Sciatic nerve (tissue), 2 donors: Measurements from ENCODE around the gene CTNNA2. TPM values are rescaled to one million over a fixed set of nuclear protein-coding genes. Genes with fewer than 3 reads are reported as not detected.

ENCODE experiments used
- ATAC-seq: fragments of 200-7000 bp; cut with Tn5 transposase; one replicate; pipeline ENCODE4 v1.9.1; 2020; ENCODE audit warnings: mild to moderate bottlenecking, moderate library complexity
- DNase-seq: peaks from one replicate; pipeline ENCODE4 v3.0.0-alpha.2; 2020; ENCODE audit warnings: low spot score
- intact Hi-C: fragments of 100-400 bp; cut with DNase I; formaldehyde crosslinking; loops from one replicate; pipeline ENCODE4 v1.14.2; 2022
- total RNA-seq: library from RNA; stranded (reverse); fragmentation: NEBNext Ultra II Directional; extraction: Animal tissue kit (Norgen Biotek cat#: 25700); gene quantifications from one replicate; pipeline ENCODE4 v1.2.1, GENCODE V29; 2021
- donor health status: DM: no; HTN: no; CAD: no.
- donor health status: DM: no; HTN: no; CAD: no.

Gene CTNNA2
- total RNA-seq, 1 donor from 2014 or later = 5.4 TPM

DNA sequence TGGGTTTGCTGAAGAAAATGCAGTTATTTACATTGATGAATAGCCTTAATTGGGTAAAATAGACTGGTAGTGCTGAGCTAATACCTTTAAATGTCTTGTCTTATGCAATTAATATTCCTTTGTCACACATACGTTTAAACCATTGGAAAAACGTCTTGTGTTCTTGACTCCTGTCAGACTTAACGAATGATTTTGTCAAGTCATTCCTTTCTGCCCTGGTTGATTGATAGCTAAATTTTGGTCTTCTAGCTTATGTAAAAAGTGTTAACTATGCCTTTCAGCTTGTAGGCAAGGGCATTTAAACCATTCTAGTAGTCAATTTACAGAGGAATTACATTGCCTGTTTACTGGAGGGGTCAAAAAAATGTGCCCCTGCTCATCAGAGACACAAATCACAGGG, 897.5 kb downstream of the CTNNA2 start:
- DNase-seq (no peak), ATAC-seq (no peak)
- intact Hi-C loops = no loop called here

DNA sequence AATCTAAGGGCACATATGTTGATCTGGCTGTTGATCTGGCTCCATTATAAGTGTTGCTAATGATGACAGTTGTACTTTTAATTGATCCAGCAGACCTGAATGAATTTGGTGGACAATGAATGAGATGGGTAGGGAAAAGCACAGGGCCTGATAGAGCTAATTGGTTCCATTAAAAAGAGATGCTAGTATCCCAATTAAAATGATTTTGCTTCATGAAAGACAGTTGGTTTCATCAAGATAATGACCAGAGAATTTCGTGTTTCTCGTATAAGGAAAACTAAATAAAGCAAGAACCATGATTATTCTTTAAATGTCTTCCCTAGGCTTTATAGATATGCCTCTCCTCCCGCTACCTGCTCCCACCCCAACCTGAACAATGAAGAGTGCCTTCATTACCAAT, 900.3 kb downstream of the CTNNA2 start:
- ATAC-seq = no peak
- DNase-seq = no peak
- intact Hi-C loops = no loop called here

DNA sequence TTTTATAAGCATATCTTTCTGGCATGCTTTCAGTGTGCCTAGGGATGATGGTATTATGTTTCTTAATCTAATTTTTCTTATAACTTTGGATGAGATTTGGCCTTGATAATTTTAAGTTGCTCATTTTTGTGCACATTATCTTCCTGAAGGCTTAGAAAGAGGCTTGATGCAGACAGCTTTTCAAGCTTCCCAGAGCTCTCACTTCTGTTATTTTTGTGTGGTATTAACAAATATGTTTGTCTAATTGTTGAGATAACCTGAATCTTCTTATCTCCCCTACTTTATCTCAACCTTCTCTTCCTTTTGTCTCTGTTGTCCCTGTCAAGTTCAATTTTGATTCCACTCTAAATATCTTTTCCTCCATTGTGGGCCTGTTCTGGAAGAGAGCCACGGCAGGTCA, 904.9 kb downstream of the CTNNA2 start:
- DNase-seq (no peak), ATAC-seq (no peak)

DNA sequence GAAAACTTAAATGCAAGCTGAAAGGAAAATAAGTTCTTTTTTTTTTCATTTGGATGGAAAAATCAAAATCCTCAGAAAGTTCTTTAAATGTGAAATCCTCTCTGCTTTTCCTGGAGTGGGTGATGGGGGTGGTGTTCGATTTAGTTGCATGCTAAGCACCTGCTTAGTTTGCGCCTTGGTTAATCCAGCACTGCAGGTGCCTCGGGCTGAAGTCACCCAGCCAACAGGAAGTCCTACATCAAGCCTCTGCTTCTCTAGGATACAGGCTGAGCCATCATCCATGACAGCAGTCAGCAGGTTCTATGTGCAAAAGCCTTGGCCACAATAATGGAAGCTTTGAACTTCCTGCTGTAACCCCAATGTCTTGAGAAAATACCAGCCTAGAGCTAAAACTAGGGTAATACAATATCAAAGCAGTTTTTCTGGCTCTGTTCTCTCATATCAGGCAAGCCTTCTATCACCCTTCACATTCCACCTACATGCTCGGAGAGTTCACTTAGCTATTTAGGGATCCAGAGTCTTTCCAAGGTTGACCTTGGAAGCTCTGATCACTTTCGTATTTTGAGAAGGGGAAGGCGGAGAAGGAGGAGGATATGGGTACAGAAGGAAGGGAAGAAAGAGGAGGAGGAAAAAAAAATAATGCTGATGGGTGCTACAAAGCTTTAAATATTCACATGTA, 907.8 kb downstream of the CTNNA2 start:
- no peak for ATAC-seq
- intact Hi-C loops = no loop called here

More for the DNA sequence above, 904.9 kb downstream of the CTNNA2 start:
- intact Hi-C loops = no loop called here

DNA sequence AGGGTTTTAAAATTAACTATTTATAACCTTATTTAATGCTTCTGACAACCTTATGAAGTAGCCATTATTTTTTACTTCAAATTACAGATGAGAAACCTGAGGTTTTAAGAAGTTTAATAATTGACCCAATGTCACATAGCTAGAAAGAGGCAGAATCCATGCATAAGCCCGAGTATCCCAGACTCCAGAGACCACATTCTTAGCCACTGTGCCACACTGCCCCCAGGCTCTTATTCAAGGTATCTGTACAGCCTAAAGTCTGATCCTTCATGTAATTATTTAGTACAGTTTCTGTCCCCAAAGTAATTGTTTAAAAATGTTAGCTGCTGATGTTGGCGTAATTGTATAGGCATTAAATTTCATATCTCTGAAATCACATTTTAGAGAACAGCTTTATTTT, 916.4 kb downstream of the CTNNA2 start:
- intact Hi-C loops = no loop called here
- ATAC-seq = no peak
- DNase-seq = no peak

More for the DNA sequence above, 907.8 kb downstream of the CTNNA2 start:
- no peak for DNase-seq

DNA sequence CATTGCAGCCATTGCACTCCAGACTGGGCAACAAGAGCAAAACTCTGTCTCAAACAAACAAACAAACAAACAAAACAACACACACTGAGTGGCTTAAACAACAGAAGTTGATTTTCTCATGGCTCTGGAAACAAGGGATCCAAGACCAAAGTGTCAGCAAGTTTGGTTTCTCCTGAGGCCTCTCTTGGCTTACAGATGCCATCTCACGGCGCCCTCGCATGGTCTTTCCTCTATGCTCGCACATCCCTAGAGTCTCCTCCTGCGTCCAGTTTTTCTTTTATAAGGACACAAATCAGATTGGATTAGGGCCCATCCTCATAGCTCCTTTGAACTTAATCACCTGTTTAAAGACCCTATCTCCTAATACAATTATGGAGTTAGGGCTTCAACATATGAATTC, 925.1 kb downstream of the CTNNA2 start:
- DNase-seq = no peak
- no peak for ATAC-seq
- intact Hi-C loops = no loop called here

DNA sequence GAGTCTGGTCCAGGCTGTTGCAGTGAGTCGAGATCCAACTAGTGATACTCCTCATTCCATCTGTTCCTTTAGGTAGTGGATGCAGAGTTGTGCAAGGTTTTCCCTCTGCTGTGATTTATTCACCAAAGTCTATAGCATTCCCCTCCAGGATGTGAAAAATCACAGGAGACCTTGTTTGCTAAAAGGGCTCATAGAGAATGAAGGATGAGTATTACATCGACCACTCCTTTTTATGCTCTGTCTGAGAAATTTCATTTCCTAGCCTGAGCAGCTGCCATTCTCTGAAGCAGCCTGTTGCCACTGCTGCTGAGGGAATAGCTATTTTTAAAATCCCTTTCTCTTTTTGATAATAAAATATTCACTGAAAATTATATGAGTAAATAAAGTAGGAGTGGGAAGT, 925.8 kb downstream of the CTNNA2 start:
- ATAC-seq = no peak
- no peak for DNase-seq
- intact Hi-C loops = no loop called here

DNA sequence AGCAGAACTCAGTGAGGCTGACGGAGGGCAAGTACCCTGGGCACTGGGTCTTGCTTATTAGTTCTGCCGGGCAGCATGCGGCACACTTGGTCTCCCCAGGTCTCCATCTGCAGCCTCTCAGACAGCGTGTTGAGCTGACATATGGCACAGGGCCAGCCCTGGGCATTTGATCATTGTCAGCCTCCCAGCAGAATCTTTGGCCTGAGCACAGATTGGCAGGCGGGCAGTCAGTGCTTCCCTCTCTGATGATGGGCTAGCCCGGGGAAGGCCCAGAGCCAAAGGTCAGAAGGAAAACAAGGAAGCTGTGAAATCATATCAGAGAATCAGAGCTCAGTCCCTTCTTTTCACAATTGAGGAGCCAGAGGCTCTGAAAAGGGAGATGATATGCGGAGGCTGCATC, 941.8 kb downstream of the CTNNA2 start:
- ATAC-seq (no peak), DNase-seq (peak; percentile 56)
- intact Hi-C loops = no loop called here

DNA sequence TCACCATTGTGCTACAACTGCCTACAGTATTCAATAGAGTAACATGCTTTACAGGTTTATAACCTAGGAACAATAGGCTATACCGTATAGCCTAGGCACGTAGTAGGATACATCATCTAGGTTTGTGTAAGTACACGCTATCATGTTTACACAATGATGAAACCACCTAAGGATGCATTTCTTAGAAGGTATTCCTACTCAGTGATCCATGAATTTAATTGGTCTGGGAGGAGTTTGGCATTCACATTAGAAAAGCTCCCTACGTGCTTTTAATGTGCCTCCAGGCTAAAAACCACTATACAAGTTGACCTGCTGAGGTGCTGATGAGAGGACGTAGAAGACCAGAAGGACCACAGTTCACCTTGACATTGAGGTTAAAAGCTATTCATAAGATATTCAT, 946.2 kb downstream of the CTNNA2 start:
- ATAC-seq (no peak), DNase-seq (no peak)
- intact Hi-C loops = no loop called here

DNA sequence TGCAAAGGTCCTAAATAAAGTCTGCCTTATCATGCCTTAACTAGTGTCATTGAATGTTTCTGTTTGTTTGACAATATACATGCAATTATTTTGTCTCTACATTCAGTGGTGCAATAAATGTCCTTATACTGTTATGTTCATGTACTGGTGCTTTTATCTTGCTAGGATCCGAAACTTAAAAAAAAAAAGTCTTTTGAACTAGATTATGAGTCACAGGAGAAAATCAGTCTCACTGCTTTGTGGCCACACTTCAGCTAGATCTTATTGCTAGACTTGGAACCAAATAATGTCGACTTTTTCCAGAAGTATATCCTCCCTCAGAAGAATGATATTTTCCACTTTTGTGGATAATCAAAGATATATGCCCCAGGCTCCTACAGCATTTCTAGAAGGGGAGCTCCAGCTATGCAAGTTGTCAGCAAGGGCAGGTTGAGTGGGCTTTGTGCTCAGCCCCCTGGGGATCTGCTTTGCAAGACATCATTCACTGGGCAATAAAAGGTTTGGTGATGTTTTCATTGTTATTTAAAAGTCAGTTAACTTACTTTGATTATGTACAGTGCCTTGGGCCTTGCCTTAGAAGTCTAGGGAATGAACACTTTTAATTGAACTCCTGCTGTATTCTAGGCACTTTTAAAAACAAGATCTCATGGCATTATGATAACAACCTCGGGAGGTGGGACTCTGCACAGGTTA, 948.8 kb downstream of the CTNNA2 start:
- DNase-seq = no peak
- no peak for ATAC-seq
- intact Hi-C loops = no loop called here

DNA sequence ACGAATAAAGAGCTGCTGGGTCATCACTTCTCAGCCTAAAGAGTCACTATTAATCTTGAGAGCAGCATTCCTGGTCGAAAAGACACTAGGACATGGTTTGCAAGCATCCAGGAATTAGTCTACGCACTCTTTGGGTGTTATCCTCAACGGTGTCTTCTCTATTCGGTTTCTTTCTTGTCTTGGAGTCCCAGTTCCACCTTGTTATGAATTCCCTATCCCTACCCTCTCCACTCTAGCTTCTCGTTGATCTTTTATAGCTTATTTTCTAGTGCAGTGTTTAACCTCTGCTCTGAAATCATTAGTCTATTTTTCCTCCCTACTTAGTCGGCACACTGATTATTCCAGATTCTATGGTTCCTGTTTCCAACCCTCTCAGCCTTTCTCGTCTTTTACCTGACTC, 949.8 kb downstream of the CTNNA2 start:
- DNase-seq = no peak
- intact Hi-C loops = no loop called here
- no peak for ATAC-seq

DNA sequence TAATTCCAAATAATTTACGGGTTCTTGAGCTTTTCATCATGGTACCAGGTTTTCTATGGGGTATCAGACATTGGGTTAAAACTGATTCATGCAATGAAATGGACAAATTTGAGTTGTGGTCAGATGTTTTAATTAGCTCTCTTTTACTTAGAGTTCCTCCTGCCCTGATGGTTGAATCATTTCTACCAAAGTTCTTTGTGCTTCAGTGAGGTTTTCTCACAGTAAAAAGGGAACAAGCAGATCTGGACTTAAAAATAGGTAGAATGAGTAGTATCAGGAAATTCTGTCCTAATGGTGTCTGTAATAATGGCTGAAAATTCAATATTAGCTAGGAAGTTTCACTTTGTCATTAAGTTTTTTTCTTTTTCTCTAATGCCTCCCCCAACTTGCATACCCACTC, 951.4 kb downstream of the CTNNA2 start:
- DNase-seq (no peak), ATAC-seq (no peak)
- intact Hi-C loops = no loop called here

DNA sequence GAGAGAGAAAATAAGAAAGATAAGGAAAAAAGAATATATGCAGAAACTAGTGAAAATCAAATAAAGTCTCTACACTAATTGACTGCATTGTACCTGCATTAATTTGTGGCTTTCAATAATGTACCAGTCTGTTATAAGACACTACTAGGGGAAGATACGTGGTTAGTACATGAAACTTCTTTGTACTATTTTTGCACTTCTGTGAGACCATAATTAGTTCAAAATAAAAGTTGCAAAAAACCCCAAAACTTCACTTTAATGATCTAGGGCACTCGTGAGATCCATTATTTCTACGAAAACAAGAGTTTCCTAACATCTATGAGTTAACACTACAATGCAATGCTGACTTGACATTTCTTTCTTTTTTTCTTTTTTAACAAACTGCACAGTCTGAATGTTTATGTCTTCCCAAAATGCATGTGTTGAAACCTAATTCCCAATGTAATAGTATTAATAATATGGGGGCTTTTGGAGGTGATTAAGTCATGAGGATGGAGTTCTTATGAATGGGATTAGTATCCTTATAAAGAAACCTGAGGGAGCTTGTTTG, 954.5 kb downstream of the CTNNA2 start:
- ATAC-seq = no peak
- DNase-seq = no peak
- intact Hi-C loops = no loop called here

DNA sequence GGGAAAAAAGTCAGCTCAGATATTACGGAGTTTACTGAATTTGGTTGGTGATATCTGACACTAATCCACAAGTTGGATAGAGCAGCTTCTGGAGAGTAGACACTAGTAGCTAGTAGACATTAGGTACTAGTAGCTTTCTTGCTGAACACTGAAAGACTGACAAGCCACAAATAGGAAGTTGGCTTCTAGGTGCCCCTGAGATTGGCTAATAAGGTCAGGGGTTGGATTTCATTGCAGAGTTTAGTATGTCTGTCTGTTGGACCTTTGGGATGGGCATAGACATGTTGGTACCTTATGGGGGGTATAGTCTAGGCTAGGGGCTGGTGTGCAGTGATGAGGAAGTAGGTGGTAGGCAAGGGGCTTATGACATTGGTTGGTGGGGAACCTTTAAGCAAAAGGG, 956.6 kb downstream of the CTNNA2 start:
- DNase-seq = no peak
- ATAC-seq = no peak
- intact Hi-C loops = no loop called here

DNA sequence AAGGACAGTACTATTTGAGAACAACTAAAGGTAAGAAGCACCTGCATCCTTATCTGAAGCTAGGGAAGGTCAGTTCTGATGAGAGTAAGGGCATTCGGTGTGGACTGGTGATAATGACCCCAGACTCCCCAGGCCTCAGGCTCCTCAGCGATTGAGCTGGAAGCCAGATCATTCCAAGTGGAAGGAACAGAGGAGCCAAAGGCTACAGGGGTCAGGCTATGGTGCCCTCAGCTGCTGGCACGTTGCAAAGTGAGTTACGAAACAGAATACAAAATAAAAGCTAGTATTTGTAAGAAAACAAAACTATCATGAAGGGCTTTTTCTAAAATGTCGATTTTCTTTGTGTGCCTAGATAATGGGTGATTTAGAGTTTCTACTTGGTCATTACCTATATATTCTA, 960.2 kb downstream of the CTNNA2 start:
- ATAC-seq = no peak
- intact Hi-C loops = no loop called here
- DNase-seq = no peak

DNA sequence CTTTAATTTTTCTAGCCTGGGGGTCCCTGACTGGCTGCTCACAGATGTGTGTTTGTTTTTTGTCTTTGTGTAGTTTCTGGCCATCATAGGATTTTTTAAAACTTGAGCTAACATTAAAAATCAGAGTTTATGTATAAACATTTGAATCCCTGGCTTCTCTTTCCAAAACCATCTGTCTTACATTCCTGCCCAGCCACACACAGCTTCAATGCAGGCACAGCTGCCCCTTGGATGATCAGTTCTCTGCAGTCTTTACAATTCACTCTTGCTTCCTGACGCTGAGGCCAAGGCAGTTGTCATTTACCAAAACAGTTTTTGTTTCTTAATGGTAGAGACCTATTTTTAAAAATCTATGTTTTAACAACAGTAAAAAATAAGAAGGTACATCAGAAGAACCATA, 960.9 kb downstream of the CTNNA2 start:
- ATAC-seq (no peak), DNase-seq (no peak)
- intact Hi-C loops = no loop called here

DNA sequence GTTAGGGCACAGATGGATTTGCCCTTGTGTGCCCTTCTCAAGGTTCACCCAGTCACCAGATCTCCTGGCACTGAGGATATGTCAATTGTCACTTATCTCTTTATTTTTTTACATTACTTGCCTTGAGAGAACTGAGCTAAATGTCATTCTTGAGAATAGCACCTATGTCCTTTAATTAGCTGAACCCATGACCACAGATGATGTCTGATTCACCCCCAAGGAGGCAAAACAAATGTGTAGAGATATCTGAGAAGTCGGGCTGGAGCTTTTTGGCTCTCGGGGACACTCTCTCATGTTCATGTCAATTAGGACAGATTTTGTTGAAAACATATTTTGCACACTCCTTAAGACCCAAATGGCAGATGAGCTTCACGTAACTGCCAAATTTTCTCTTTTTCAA, 963.1 kb downstream of the CTNNA2 start:
- DNase-seq (no peak), ATAC-seq (no peak)
- intact Hi-C loops = no loop called here

DNA sequence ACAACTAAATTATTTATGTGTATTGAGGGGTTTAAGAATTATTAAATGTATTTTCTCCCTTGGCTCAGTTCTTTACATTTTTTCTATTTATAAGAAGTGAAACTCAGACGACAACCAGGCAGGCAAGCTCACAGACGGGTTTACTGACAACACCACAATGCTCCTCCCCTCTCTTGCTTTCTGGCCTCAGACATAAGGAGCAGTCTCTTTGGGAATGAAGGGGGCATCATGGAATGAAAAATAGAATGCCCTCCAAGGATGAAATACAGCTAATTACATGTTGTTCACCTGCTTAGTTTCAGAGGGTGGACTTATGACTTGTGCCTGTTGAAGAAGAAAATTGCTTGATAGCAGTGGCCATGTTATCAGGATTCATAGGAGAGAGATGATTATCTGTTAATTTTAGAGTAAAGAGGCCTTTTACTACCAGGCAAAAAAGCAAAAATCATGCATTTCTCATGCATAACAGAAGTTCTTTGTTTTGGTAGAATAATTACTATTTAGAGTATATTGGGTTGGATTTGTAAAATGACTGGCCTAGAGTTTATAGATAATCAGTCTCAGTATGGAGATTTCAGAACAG, 963.8 kb downstream of the CTNNA2 start:
- intact Hi-C loops = no loop called here
- DNase-seq (no peak), ATAC-seq (no peak)

DNA sequence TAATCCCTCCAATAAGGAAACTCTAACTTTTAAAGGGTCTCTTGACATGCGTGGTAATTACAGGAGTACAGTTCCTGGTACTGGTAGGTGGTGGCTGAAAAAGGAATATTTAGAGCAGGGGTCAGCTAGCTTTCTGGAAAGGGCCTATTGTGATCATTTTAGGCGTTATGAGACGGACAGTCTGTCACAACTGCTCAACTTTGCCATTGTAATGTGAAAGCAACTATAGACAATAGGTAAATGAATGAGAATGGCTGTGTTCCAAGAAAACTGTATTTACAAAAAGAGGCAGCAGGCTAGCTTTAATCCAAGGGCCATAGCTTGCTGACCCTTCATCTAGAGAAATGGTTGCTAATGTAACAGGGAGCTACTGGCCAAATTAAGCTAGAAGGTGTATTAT, 969.4 kb downstream of the CTNNA2 start:
- no peak for DNase-seq
- intact Hi-C loops = no loop called here
- no peak for ATAC-seq

DNA sequence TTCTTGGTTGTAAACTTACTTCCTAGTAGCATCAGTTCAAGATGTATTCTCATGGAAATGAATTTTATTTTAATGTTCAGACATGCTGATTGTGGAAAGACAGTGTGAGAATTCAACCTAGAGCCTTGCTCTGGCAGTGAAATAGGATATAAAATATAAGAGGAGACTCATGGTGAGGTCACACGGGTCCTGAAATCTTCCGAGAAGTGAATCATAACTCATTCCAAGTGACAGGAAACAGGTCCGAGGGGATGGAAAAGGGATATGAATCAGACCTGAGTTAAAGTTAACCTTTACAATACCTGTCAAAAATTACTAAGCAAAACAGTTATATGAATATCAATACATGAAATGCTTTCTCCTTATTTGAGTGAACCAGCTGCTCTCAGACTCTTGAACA, 976.9 kb downstream of the CTNNA2 start:
- no peak for DNase-seq
- no peak for ATAC-seq
- intact Hi-C loops = no loop called here
